ENCODE data around the gene HDDC3.

- TF ChIP-seq POLR2AphosphoS5 (IDR thresholded peaks at IDR 0.05; ENCODE audit: insufficient read depth, low read depth, low read length) (no peak), CTCF (IDR thresholded peaks at IDR 0.05; ENCODE audit: extremely low read depth in 1 of 2, insufficient read depth in 1 of 2, low read depth in 1 of 2, low read length in 2 of 2) (no peak), EZH2 (IDR thresholded peaks at IDR 0.05; ENCODE audit: borderline replicate concordance, low read depth, low read length, severe bottlenecking) (no peak), MYC (IDR thresholded peaks at IDR 0.05; ENCODE audit: low read depth, low read length) (no peak), POLR2A (IDR thresholded peaks at IDR 0.05; ENCODE audit: low read depth, low read length) (no peak), GATA2 (IDR thresholded peaks at IDR 0.05; ENCODE audit: insufficient read depth, insufficient read length, low read depth, low read length) (no peak), FOS (IDR thresholded peaks at IDR 0.05; ENCODE audit: borderline replicate concordance, insufficient read depth, low read length) (no peak), MAX (IDR thresholded peaks at IDR 0.05; ENCODE audit: insufficient read depth, insufficient read length) (no peak), JUN (IDR thresholded peaks at IDR 0.05; ENCODE audit: borderline replicate concordance, insufficient read depth, insufficient read length, low read depth) (no peak)
Observed at GRCh38 chr15:90886291-90886614, 46.1 kb downstream of the HDDC3 start.
